PC-3 (cell line): Measurements from ENCODE around the gene RNF121. TPM values are rescaled to one million over a fixed set of nuclear protein-coding genes. Genes with fewer than 3 reads are reported as not detected.

ENCODE experiments used
- ATAC-seq: fragments of 200-7000 bp; cut with Tn5 transposase; 2 replicates; pipeline ENCODE4 v1.9.1; 2020; ENCODE audit warnings: mild to moderate bottlenecking, moderate library complexity
- BruUV-seq: library from RNA; stranded (reverse); fragments of 400-500 nt; replicated peaks from 2 replicates; lab custom pipeline; 2021; lab: Mats Ljungman, UMichigan
- CTCF ChIA-PET: fragments of 300-600 bp; sonication (Branson Sonifier 250); formaldehyde crosslinking; loops from one replicate; lab custom pipeline; 2022; ENCODE audit warnings: antibody characterized with exemption; lab: Charles Lee
- POLR2A ChIA-PET: fragments of 300-600 bp; sonication (Branson Sonifier 250); formaldehyde crosslinking; loops from one replicate; lab custom pipeline; 2022; ENCODE audit warnings: antibody characterized with exemption; ENCODE audit not compliant: unreplicated experiment; lab: Charles Lee
- DNase-seq: peaks from one replicate; pipeline ENCODE4 v3.0.0-alpha.2; 2015
- H2AFZ ChIP-seq: fragments of 300-600 bp; sonication (generic); 2 replicates; pipeline ENCODE4 v1.6.0; 2016; ENCODE audit warnings: antibody characterized with exemption, low read length
- H3F3A ChIP-seq: fragments of 300-600 bp; sonication (generic); one replicate; pipeline ENCODE4 v1.6.0; 2017; ENCODE audit warnings: antibody characterized with exemption, low read length, control low read depth, mild to moderate bottlenecking; ENCODE audit not compliant: unreplicated experiment
- H3K27ac ChIP-seq: fragments of 300-600 bp; sonication (generic); 2 replicates; pipeline ENCODE4 v1.5.1; 2016; ENCODE audit warnings: mild to moderate bottlenecking, low read length
- H3K27me3 ChIP-seq: fragments of 300-600 bp; sonication (generic); 2 replicates; pipeline ENCODE4 v1.6.1; 2016; ENCODE audit warnings: low read length, mixed read lengths
- H3K36me3 ChIP-seq: fragments of 300-600 bp; sonication (generic); 2 replicates; pipeline ENCODE4 v1.6.1; 2016; ENCODE audit warnings: low read depth, mixed run types, low read length, mixed read lengths
- H3K4me1 ChIP-seq: fragments of 300-600 bp; sonication (generic); 2 replicates; pipeline ENCODE4 v1.5.1; 2016; ENCODE audit warnings: low read length; ENCODE audit not compliant: insufficient read depth
- H3K4me2 ChIP-seq: fragments of 300-600 bp; sonication (generic); 2 replicates; pipeline ENCODE4 v1.6.0; 2016; ENCODE audit warnings: low read length
- H3K4me3 ChIP-seq: fragments of 300-600 bp; sonication (generic); 2 replicates; pipeline ENCODE4 v1.5.1; 2016; ENCODE audit warnings: mild to moderate bottlenecking, low read length, mixed read lengths
- H3K79me2 ChIP-seq: fragments of 300-600 bp; sonication (generic); 2 replicates; pipeline ENCODE4 v1.6.1; 2017; ENCODE audit warnings: low read length, mixed read lengths
- H3K9ac ChIP-seq: fragments of 300-600 bp; sonication (generic); 2 replicates; pipeline ENCODE4 v1.6.0; 2016; ENCODE audit warnings: mild to moderate bottlenecking, low read length
- H3K9me2 ChIP-seq: fragments of 300-600 bp; sonication (generic); replicated peaks from 2 replicates; pipeline ENCODE4 v1.6.1; 2016; ENCODE audit warnings: mixed run types, low read length, mixed read lengths
- H3K9me3 ChIP-seq: fragments of 300-600 bp; sonication (generic); 2 replicates; pipeline ENCODE4 v1.6.1; 2016; ENCODE audit warnings: low read length, mixed read lengths
- H4K20me1 ChIP-seq: fragments of 300-600 bp; sonication (generic); 2 replicates; pipeline ENCODE4 v1.6.1; 2016; ENCODE audit warnings: low read length, mixed read lengths
- CTCF ChIP-seq: fragments of 300-600 bp; sonication (generic); conservative IDR thresholded peaks from 2 replicates; pipeline ENCODE4 v1.5.1; 2017; ENCODE audit warnings: antibody characterized with exemption, low read depth, mild to moderate bottlenecking, low read length
- EZH2 ChIP-seq: fragments of 300-600 bp; sonication (generic); IDR thresholded peaks from one replicate; pipeline ENCODE4 v1.6.1; 2017; ENCODE audit warnings: antibody characterized with exemption, mild to moderate bottlenecking, low read length; ENCODE audit not compliant: unreplicated experiment
- EZH2phosphoT487 ChIP-seq: fragments of 300-600 bp; sonication (generic); IDR thresholded peaks from 2 replicates; pipeline ENCODE4 v1.6.1; 2018; ENCODE audit warnings: mild to moderate bottlenecking, antibody characterized with exemption, low read length, borderline replicate concordance
- intact Hi-C: fragments of 100-400 bp; cut with micrococcal nuclease; formaldehyde crosslinking; loops from 2 replicates; pipeline ENCODE4 v1.9.0; 2023
- total RNA-seq: library from RNA; depleted of rRNA; stranded (reverse); fragments of >200 nt; gene quantifications from 2 replicates; pipeline ENCODE4 v1.2.3, GENCODE V29; 2014

The RNF121 gene
- total RNA-seq, 1 experiment from 2014 or later = 40.2 TPM

DNA sequence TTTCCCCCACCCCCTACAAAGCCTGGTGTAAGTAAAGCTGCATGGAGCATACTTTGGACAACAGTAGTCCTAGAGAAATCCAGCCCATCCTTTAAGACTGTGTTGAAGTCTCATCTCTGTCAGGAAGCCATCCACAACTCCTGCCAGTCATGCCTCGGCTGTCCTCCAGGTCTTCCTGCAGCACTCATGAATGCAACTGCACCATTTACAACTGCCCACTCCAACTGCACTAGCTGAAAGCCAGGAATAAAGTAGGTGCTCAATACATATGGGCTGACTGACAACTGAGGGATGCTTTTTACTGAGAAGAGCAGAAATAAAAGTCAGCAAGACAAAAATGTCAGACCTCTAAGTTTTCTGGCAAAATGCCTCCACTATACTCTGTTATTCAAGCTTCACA is 97.2 kb downstream of the RNF121 start:
- Histone ChIP-seq H3K27ac (no peak overlapping the region), H3K4me2 (no peak overlapping the region), H3K36me3 (peaks cover 48% of the 10 kb centered on the region)

DNA sequence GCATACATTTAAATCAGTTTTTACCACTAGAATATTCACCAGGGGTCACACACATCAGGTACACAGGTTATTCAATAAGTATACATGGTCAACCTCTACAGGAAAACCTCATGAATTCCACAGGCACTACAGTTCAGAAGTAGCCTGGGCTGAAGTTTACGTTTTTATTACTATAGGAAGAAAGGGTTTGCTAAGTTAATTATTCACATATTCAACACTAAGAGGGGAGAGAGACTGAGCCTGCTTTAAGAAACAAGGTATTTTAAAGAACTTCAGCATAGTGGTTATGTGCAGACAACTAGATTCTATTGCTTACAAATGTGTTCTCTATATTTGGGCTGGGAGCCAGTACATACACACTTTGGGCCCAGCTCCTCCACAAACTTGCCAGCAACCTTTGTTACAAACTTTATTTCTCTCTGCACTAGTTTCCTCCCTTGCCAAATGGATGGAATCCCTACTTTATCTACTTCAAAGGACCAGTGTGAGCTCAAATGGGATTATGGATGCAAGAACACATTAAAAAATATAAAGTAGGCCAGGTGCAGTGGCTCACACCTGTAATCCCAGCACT is 101.7 kb downstream of the RNF121 start:
- no peaks in the 10 kb centered on the region for H3F3A ChIP-seq
- ATAC-seq (no peak), DNase-seq (no peak)
- H2AFZ ChIP-seq = no peak overlapping the region
- no peaks in the 10 kb centered on the region for H3K9me3 ChIP-seq
- H3K4me3 ChIP-seq = no peak overlapping the region
- peaks cover 29% of the 10 kb centered on the region for H3K36me3 ChIP-seq
- no peak overlapping the region for H3K27ac ChIP-seq
- no peak overlapping the region for H3K9ac ChIP-seq
- peaks cover 17% of the 10 kb centered on the region; the same call in 1 of the 2 replicates for H3K79me2 ChIP-seq
- BruUV-seq = no TSS peak
- no peak overlapping the region for H3K4me2 ChIP-seq
- intact Hi-C loops = no loop called here
- no peaks in the 10 kb centered on the region for H3K4me1 ChIP-seq
- TF ChIP-seq CTCF = no peak
- no peak for TF ChIP-seq EZH2
- TF ChIP-seq EZH2phosphoT487 = no peak
- POLR2A ChIA-PET = no interaction called here
- H3K9me2 ChIP-seq = no peaks in the 10 kb centered on the region
- no peaks in the 10 kb centered on the region for H3K27me3 ChIP-seq
- H4K20me1 ChIP-seq = no peaks in the 10 kb centered on the region
- CTCF ChIA-PET = interaction anchor here (0.8 kb wide), 1 partner anchor 113 kb away, joined by 3 read pairs; no protein-coding TSS in a partner anchor

More for the DNA sequence above, 97.2 kb downstream of the RNF121 start:
- Histone ChIP-seq H2AFZ (no peak overlapping the region), H3K4me3 (no peak overlapping the region), H3K9ac (no peak overlapping the region), H3K27me3 (no peaks in the 10 kb centered on the region), H3K9me2 (no peaks in the 10 kb centered on the region), H4K20me1 (no peaks in the 10 kb centered on the region), H3K9me3 (no peaks in the 10 kb centered on the region), H3K79me2 (peaks cover 6% of the 10 kb centered on the region; the same call in 1 of the 2 replicates), H3K4me1 (peaks cover 16% of the 10 kb centered on the region), H3F3A (no peaks in the 10 kb centered on the region)
- ChIA-PET POLR2A (no interaction called here), CTCF (interaction anchor here (0.7 to 2.0 kb wide), 2 partner anchors 65 to 68 kb away, joined by 4 to 23 read pairs; no protein-coding TSS in a partner anchor)
- BruUV-seq = no TSS peak
- ATAC-seq (no peak), DNase-seq (no peak)
- TF ChIP-seq EZH2 (no peak), CTCF (no peak), EZH2phosphoT487 (no peak)
- intact Hi-C loops = no loop called here

DNA sequence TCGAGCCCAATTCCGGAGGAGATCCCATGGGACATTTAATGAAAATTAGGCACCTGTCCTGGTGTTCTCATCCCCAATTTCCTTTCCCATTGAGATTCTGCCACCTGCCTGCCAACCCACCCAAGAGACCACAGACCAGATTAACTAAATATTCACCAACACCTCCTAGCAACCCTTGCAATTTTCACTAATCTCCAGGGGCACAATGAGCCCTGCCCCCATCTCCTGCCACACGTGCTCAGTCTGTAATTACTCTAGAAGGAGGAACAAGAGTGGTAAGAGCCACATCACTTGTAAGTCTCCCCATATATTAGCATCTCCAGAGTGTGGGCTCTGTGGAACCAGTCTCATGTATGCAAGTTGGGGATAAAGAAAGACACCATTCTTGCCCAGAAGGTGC is 107.8 kb downstream of the RNF121 start:
- H2AFZ ChIP-seq = no peak overlapping the region
- H3K4me3 ChIP-seq = no peak overlapping the region
- intact Hi-C loops = no loop called here
- no peak overlapping the region for H3K27ac ChIP-seq
- H3K36me3 ChIP-seq = peaks cover 27% of the 10 kb centered on the region
- no peak overlapping the region for H3K9ac ChIP-seq
- ChIA-PET CTCF (no interaction called here), POLR2A (no interaction called here)
- H3F3A ChIP-seq = no peaks in the 10 kb centered on the region
- H4K20me1 ChIP-seq = 0 out of 2 replicates have a peak, but pooled peaks cover 8% of the 10 kb centered on the region
- no peak overlapping the region for H3K4me2 ChIP-seq
- peaks cover 27% of the 10 kb centered on the region for H3K4me1 ChIP-seq
- no peak for DNase-seq
- H3K9me2 ChIP-seq = no peaks in the 10 kb centered on the region
- no peak for ATAC-seq
- BruUV-seq = no TSS peak
- H3K27me3 ChIP-seq = no peaks in the 10 kb centered on the region
- TF ChIP-seq CTCF (no peak), EZH2phosphoT487 (no peak)
- H3K79me2 ChIP-seq = peaks cover 64% of the 10 kb centered on the region
- no peaks in the 10 kb centered on the region for H3K9me3 ChIP-seq
